Sigmoid colon (tissue), 4 donors: ENCODE results near the gene GGA1.

ENCODE experiments used
- CTCF ChIP-seq, 4 experiments: fragments of 450-650 bp in 3 of 4; fragments of 200-600 bp in 1 of 4; IDR thresholded peaks; one replicate each; pipeline ENCODE4 v1.5.1; 2016 to 2019; ENCODE audit warnings: antibody characterized with exemption in 4 of 4, mild to moderate bottlenecking in 3 of 4, moderate library complexity in 2 of 4
- EP300 ChIP-seq, 4 donors: sonication (generic); formaldehyde crosslinking; IDR thresholded peaks; one replicate each; pipeline ENCODE4 v1.6.1; 2017; ENCODE audit warnings: antibody characterized with exemption in 4 of 4
- POLR2A ChIP-seq, 2 donors: fragments of 450-650 bp; IDR thresholded peaks; one replicate each; pipeline ENCODE4 v1.6.1; 2016; ENCODE audit warnings: antibody characterized with exemption in 2 of 2, mild to moderate bottlenecking in 2 of 2, moderate library complexity in 2 of 2
- POLR2AphosphoS5 ChIP-seq, 4 donors: sonication (generic); formaldehyde crosslinking; IDR thresholded peaks; one replicate each; pipeline ENCODE4 v1.6.1; 2017; ENCODE audit warnings: antibody characterized with exemption in 4 of 4

GRCh38 chr22:37634417-37634924, 25.8 kb downstream of the GGA1 start:
- TF ChIP-seq CTCF (IDR thresholded peaks at IDR 0.05): no peak
- TF ChIP-seq EP300 (IDR thresholded peaks at IDR 0.05): no peak
- no peak for TF ChIP-seq POLR2A (IDR thresholded peaks at IDR 0.05)
- TF ChIP-seq POLR2AphosphoS5 (IDR thresholded peaks at IDR 0.05): no peak
